Lower leg skin (tissue), 3 donors: Measurements from ENCODE around the gene ANKMY2.

Source experiments
- POLR2A ChIP-seq, 2 donors: fragments of 450-650 bp; IDR thresholded peaks; one replicate each; pipeline ENCODE4 v1.6.1; 2016 to 2017; ENCODE audit warnings: antibody characterized with exemption in 2 of 2, mild to moderate bottlenecking in 1 of 2, moderate library complexity in 1 of 2
- TF ChIP-seq, protein P1 (sequence below), 3 donors: fragments of 450-650 bp; IDR thresholded peaks; one replicate each; pipeline ENCODE4 v1.5.1; 2016; ENCODE audit warnings: antibody characterized with exemption in 3 of 3, mild to moderate bottlenecking in 3 of 3, moderate library complexity in 2 of 3

GRCh38 chr7:16661924-16662323 is 16.4 kb upstream of the ANKMY2 start:
- TF ChIP-seq, protein P1, sequence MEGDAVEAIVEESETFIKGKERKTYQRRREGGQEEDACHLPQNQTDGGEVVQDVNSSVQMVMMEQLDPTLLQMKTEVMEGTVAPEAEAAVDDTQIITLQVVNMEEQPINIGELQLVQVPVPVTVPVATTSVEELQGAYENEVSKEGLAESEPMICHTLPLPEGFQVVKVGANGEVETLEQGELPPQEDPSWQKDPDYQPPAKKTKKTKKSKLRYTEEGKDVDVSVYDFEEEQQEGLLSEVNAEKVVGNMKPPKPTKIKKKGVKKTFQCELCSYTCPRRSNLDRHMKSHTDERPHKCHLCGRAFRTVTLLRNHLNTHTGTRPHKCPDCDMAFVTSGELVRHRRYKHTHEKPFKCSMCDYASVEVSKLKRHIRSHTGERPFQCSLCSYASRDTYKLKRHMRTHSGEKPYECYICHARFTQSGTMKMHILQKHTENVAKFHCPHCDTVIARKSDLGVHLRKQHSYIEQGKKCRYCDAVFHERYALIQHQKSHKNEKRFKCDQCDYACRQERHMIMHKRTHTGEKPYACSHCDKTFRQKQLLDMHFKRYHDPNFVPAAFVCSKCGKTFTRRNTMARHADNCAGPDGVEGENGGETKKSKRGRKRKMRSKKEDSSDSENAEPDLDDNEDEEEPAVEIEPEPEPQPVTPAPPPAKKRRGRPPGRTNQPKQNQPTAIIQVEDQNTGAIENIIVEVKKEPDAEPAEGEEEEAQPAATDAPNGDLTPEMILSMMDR (IDR thresholded peaks at IDR 0.05): no peak
- no peak for TF ChIP-seq POLR2A (IDR thresholded peaks at IDR 0.05)
